NCI-H748 (cell line): ENCODE results near the gene PCBP4.
"Not testable (repeated sequence)": the region's sequence is repeated elsewhere in the genome, so short reads cannot be mapped to it uniquely, and the experiment has no call there.

Experiments used
- DNase-seq: peaks from one replicate; lab custom pipeline; 2025; ENCODE audit not compliant: unreplicated experiment; lab: John Stamatoyannopoulos, UW

Gene PCBP4

GRCh38 chr3:51928981-51929380 is 38.3 kb downstream of the PCBP4 start:
- not testable (repeated sequence) for DNase-seq

- no peak for DNase-seq
These were observed 38.8 kb downstream of the PCBP4 start for GRCh38 chr3:51928438-51928837.

GRCh38 chr3:51927061-51927977 is 39.9 kb downstream of the PCBP4 start:
- DNase-seq = no peak

- DNase-seq = no peak
These were observed 46.1 kb downstream of the PCBP4 start for GRCh38 chr3:51921081-51921578.

GRCh38 chr3:51916418-51916817 is 50.8 kb downstream of the PCBP4 start:
- no peak for DNase-seq

GRCh38 chr3:51908026-51908425 is 59.2 kb downstream of the PCBP4 start:
- no peak for DNase-seq
